ENCODE results near the gene PARPBP. TPM values are rescaled to one million over a fixed set of nuclear protein-coding genes. Genes with fewer than 3 reads are reported as not detected.

PARPBP gene
- total and polyA plus RNA-seq, 2 of the 13 experiments (the other 11 are each of a cell fraction or from before 2014, with no cell fraction given) = 6.7 to 28.4 TPM

- TF ChIP-seq NFAT5 (CRISPR knock-in tag; IDR thresholded peaks at IDR 0.05) (0 out of 2 replicates have a peak, but pooled peaks have one; percentile 64), ZNF772 (CRISPR knock-in tag; IDR thresholded peaks at IDR 0.05) (peak; percentile 94), MAF1 (CRISPR knock-in tag; IDR thresholded peaks at IDR 0.05; ENCODE audit: borderline replicate concordance) (0 out of 2 replicates have a peak, but pooled peaks have one; percentile 43), ZNF766 (CRISPR knock-in tag; IDR thresholded peaks at IDR 0.05; ENCODE audit: borderline replicate concordance) (0 out of 2 replicates have a peak, but pooled peaks have one; percentile 33), MED8 (CRISPR knock-in tag; IDR thresholded peaks at IDR 0.05; ENCODE audit: insufficient replicate concordance) (no peak), POLR2A (IDR thresholded peaks at IDR 0.05; ENCODE audit: insufficient read depth in 1 of 2, low read depth in 2 of 2, low read length in 2 of 2) (peak; percentile 73 to 92; a peak in 3 of 4 replicates), NAIF1 (CRISPR knock-in tag; IDR thresholded peaks at IDR 0.05; ENCODE audit: borderline replicate concordance) (peak; percentile 90; the same call in 1 of the 2 replicates), ZNF33B (CRISPR knock-in tag; IDR thresholded peaks at IDR 0.05) (0 out of 2 replicates have a peak, but pooled peaks have one; percentile 29), SKI (IDR thresholded peaks at IDR 0.05; ENCODE audit: partially characterized antibody) (peak; percentile 29), FIP1L1 (IDR thresholded peaks at IDR 0.05; ENCODE audit: borderline replicate concordance, insufficient read depth, low read depth, low read length) (no peak), GMEB1 (CRISPR knock-in tag; IDR thresholded peaks at IDR 0.05; ENCODE audit: borderline replicate concordance) (peak; percentile 87), ZNF83 (CRISPR knock-in tag; IDR thresholded peaks at IDR 0.05; ENCODE audit: borderline replicate concordance) (no peak), TRAFD1 (CRISPR knock-in tag; IDR thresholded peaks at IDR 0.05; ENCODE audit: borderline replicate concordance) (no peak), MATR3 (CRISPR knock-in tag; IDR thresholded peaks at IDR 0.05) (no peak), ZNF136 (CRISPR knock-in tag; IDR thresholded peaks at IDR 0.05; ENCODE audit: low read depth) (no peak), NFKB2 (CRISPR knock-in tag; IDR thresholded peaks at IDR 0.05; ENCODE audit: borderline replicate concordance) (peak; percentile 85; the same call in 1 of the 2 replicates), NFATC3 (CRISPR knock-in tag; IDR thresholded peaks at IDR 0.05) (no peak), CEBPB (IDR thresholded peaks at IDR 0.05; ENCODE audit: borderline replicate concordance, low read depth, low read length) (no peak), MXD1 (CRISPR knock-in tag; IDR thresholded peaks at IDR 0.05) (no peak)
Measured at GRCh38 chr12:102119674-102120563, at the start of gene PARPBP, which contains the start of gene NUP37 (continued).
